Stimulated activated CD4-positive, alpha-beta T cell treated with anti-CD3 and anti-CD28 coated beads, TNF-alpha, amount 100 ng/mL, for 24 hours (primary cell): ENCODE measurements around the gene ATP5ME.
"Not testable (repeated sequence)": the region's sequence is repeated elsewhere in the genome, so short reads cannot be mapped to it uniquely, and the experiment has no call there.

Experiments used
- DNase-seq, 3 experiments: peaks; one replicate each; pipeline ENCODE4 v3.0.0-alpha.2; 2020; ENCODE audit warnings: low read depth in 3 of 3

ATP5ME gene

DNA sequence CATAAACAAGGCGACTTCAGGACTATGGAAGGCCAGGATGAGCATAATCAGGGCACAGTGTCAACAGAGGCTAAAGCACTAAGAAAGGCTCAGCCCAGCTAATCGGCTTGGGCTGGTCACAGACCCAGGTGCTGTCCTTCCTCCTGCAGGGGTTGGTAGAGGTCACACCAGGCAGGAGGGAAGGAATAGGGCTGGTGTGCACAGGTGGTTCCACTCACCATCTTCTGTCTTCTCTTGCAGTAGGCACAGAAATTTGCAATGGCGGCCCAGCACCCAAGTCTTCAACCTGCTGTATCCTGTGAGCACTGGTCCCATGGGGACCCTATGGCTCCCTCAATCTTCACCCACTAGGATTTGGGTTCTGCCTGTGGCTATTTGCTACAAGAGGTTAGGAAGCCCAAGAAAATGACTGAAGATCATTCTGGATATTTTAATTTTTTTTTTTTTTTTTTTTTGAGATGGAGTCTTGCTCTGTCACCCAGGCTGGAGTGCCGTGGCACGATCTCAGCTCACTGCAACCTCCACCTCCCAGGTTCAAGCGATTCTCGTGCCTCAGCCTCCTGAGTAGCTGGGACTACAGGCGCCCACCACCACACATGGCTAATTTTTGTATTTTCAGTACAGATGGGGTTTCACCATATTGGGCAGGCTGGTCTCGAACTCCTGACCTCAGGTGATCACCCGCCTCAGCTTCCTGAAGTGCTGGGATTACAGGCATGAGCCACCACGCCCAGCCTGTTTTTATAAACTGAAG, 4.1 kb downstream of the ATP5ME start:
- DNase-seq = not testable (repeated sequence)

DNA sequence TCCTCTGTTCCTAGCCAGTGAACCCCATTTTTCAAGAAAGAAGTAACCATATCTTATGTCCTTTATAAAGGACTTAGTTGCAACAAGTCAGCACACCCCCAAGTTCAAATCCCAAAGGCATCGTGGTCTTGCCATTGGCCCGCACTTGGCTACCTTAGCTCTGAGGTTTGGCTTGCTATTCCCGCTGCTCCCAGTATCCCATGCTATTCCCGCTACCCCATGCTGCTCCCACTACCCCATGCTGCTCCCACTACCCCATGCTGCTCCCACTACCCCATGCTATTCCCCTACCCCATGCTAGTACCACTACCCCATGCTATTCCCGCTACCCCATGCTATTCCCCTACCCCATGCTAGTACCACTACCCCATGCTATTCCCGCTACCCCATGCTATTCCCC, 5.9 kb downstream of the ATP5ME start:
- DNase-seq = not testable (repeated sequence)

DNA sequence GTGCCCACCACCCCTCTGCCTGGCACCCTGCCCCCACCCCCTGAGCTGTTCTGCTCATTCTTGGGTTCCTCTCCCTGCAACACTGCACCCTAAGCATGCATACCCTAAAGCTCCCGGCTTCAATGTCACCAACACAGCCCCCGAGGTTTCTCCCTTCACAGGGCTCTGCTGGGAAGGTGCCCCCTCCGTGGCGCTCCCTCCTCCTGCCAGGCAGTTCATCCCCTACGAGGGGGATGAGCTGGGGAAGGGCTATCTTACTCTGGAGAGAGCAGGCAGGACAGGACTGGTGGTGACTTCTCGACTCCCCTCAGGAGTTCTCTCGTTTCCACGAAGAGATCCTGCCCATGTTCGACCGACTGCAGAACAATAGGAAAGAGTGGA, 6.5 kb downstream of the ATP5ME start:
- DNase-seq = no peak

DNA sequence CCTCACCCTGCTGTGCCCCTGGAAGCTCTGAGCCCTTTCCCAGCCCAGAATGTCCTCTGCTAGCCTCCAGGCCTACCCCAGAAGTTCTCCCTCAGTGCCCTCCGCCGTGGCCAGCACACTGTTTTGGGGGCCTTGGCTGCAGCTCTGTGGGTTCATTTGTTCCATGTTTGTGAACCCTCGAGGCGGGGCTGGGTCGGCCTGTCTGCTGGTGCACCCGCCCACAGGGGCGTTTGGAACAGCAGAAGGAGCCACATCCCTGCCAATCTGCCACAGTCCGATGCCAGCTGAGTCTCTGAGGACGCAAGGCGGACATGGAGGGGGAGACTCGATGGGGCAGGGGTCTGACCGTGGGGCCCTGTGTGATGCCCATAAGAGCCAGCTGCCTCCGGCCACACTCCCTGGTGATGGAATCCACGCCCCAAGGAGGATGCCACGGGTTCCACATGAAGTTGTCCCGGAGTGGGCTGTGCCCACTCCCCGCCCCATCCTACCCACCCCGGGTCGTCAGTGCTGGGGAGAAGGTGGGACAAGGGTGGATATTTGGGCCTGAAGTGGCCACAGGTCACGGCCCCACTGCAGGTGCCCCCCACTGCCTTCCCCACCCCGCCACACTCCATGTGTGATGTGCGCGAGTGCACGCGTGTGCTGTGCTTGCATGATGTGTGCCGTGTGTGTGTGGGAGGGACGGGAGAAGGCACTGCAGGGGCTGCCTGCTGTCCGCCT, 7.1 kb downstream of the ATP5ME start:
- DNase-seq = no peak

DNA sequence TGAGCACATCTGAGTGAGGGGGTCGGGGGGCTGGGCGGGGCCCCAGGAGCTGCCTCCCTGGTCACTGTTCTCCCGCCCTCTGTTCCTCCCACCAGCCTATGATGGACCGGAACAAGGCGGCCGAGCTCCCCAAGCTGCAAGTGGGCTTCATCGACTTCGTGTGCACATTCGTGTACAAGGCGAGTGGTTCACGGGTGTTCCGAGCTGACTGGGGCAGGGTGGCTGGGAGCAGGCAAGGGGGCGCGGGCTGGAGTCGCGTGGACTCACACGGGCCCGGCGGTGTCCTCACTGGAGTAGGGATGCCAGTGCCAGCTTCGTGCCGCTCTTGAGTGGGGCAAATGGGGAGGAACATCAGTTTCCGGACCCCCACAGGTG, 7.7 kb downstream of the ATP5ME start:
- no peak for DNase-seq

DNA sequence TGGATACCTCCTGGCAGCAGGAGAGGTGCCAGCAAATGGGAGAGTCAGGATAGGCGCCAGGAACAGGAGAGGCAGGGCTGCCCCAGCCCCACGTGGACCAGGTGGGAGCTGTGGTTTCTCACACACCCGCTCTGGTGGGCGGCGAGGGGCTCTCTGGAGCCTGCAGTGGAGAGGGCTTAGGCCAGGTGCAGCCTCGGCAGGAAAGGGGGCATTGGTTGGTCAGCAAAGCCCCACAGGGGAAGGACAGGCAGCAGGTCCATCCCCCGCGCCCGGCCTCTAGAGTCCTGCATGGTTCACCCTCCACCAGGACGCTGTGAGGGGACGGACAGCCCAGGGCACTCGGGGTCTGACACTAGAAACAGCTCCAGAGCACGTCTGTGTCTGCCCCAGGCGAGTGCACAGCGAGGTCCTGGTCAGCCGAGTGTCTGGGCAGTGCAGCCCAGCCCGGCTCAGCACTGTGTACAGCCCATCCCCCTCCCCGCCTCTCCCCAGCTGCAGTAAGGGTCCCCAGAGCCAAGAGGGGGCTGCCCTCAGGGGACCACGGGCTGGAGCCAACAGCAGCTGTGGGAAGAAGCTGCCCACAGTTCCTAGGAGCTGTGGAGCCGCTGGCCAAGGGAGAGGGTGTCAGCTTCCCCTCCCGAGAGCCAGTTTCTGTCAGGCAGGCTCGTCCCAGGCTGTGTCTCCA, 8.2 kb downstream of the ATP5ME start:
- no peak for DNase-seq

DNA sequence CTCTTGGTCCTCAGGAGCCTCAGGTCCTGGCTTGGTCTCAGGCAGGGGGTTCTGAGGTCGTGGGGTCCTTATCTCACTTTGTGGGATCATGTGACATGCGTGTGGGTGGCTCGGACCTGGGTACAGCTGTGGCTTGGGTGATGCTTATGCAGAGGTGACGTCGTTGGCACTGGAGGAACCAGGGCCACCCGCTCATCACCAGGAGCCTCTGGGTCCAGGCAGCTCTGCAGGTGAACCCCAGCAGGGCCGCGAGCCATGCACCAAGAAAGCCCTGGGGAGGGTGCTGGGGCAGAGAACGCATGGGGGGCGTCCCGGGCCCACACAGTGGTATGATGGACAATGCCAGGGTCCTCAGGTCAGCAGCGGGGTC, 8.7 kb downstream of the ATP5ME start:
- DNase-seq = no peak

DNA sequence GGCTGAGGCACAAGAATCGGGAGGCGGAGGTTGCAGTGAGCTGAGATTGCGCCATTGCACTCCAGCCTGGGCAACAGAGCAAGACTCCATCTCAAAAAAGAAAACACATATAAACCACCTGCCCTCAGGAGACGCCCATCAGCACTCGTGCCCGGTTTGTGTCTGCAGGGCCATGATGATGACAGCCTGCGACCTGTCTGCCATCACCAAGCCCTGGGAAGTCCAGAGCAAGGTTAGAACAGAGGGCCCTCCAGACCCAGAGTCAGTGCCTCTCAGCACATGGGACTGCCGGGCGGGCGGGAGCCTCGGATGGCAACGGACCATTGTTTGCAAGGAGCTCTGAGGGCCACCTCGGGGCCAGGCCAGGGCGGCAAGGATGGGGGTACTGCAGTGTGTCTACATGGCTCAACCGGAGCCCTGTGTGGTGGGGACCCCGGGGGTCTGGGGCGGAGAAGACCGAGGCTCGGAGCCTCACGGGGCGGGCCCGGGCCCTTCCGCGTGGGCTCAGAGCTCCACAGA, 9.3 kb downstream of the ATP5ME start:
- no peak for DNase-seq

DNA sequence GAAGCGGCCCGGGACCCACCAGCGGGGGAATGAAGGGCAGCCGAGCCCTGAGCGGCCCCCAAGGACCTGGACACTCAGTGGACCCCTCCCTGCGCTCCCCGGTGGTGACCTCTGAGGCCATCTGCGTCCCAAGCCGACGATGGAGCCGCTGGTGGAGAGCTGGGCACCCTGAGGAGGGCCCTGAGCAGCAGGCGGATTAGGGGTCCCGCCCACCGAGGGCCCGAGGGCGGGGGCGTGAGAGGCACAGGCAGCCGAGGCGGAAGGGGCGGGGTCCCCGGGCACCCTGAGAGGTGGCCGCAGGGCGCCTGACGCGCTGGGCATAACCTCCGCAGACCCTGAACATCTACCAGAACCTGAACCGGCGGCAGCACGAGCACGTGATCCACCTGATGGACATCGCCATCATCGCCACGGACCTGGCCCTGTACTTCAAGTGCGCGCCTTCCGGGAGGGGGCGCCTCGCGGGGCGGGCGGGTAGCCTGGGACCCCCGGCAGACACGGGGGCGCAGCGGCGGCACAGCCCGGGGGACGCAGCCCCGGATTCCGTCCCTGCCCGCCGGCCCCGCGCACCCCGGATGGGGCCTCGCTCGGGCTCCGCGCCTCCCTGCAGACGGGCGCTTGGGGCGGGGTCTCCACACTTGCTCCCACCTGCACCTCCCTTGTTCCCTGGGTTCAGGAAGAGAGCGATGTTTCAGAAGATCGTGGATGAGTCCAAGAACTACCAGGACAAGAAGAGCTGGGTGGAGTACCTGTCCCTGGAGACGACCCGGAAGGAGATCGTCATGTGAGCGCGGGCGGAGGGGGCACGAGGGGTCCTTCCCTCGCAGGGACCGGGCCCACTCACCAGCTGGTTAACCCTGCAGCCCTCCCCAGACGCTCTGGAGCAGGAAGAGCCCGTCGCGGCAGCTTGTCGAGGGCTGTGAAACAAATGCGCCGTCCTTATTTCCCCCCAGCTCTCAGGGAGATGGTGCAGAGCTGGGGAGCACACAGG, 10.3 kb downstream of the ATP5ME start:
- DNase-seq = peak; percentile 34 to 79 (median 53)

DNA sequence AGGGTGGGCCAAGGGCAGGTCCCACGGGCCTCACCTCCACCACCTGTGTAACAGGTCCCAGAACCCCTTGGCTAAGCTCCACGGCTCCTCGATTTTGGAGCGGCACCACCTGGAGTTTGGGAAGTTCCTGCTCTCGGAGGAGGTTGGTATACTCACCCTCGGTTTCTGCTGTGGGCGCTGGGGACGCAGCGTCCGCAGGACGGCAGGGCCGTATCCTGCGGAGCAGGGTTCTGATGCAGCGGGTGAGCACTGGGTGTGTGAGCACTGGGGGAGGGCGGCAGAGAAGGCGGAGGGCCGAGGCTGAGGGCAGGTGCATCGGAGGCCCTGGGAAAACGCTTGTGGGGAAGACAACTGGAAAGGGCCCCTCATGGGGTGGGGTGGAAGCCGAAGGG, 11.0 kb downstream of the ATP5ME start:
- DNase-seq = no peak

DNA sequence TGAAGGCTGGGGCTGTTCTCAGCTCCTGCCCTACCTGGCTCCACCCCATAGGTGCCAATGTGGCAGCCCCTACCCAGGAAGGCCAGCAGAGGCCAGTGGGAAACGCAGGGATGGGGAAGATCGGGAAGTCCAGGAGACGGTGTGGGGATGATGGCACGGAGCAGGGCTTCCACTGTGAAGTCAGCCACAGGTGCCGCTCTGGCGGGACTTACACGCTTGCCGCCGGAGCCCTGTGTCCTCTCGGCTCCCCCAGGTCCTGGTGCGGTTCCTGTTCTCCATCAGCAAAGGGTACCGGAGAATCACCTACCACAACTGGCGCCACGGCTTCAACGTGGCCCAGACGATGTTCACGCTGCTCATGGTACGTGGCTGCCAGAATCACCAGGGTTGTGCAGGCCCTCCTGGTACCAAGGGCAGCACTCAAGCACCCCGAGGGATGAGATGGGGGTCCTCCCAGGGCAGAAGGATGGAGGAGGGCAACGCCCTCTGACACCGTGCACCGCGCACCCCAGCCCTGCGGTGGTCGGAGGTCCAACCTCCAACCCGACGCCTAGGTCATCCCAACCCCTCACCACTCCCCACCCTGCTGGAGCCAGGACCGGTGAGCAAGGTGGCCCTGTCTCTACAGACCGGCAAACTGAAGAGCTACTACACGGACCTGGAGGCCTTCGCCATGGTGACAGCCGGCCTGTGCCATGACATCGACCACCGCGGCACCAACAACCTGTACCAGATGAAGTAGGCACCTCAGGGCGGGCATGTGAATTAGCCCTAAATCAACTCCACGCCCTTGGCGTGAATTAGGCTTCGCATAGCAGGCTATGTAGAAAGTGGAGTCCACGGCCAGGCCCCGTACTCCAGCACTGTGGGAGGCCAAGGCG, 12.0 kb downstream of the ATP5ME start:
- no peak for DNase-seq

DNA sequence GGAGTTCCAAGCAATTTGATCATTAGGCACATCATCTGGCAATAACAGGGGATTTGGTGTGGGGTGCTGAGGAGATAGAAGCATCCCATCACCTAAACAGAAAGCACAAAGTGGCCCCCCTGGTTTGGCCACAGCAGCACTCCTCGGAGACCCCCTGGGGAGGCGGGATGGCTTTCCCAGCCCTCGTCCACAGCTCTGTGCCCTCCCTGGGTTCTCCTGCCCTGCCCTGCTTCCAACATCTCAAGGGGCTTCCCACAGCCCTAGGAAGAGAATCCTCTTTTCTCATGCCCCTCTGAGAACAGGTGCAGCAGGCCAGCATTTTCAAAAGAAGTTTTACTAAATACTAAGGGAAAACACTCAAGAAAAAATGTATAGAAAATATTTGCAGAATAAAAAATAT, 12.8 kb downstream of the ATP5ME start:
- DNase-seq = no peak

DNA sequence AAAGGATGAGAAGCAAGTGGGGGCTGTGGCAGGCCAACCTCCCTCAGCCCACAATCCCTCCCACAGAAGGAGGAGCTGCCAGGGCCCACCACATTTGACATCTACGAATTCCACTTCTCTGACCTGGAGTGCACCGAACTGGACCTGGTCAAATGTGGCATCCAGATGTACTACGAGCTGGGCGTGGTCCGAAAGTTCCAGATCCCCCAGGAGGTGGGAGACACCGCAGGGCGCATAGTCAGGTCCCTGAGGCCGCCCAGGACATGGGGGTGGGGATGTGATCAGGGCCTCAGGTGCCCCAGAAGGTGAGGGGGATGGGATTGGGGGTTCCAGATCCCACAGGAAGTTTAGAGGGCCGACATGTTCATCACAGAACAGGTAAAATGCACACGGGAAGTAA, 13.7 kb downstream of the ATP5ME start:
- no peak for DNase-seq

DNA sequence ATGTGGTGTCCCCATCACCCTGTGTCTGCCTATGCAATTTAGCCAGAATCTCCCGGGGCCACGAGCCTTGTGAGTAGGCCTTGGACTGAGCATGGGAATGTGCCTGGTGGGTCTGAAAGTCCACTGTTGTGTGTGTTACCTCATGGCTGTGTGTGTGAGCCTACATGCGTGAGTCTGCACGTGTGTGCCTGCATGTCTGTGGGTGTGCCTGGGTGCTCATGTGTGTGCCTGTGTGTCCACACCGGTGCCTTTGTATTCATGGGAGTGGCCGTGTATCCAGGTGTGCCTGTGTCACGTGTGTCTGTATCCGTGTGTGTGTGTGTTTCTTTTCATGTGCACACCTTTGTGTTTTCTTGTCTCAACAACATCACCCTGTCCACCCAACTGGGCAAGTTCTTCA, 14.2 kb downstream of the ATP5ME start:
- no peak for DNase-seq

DNA sequence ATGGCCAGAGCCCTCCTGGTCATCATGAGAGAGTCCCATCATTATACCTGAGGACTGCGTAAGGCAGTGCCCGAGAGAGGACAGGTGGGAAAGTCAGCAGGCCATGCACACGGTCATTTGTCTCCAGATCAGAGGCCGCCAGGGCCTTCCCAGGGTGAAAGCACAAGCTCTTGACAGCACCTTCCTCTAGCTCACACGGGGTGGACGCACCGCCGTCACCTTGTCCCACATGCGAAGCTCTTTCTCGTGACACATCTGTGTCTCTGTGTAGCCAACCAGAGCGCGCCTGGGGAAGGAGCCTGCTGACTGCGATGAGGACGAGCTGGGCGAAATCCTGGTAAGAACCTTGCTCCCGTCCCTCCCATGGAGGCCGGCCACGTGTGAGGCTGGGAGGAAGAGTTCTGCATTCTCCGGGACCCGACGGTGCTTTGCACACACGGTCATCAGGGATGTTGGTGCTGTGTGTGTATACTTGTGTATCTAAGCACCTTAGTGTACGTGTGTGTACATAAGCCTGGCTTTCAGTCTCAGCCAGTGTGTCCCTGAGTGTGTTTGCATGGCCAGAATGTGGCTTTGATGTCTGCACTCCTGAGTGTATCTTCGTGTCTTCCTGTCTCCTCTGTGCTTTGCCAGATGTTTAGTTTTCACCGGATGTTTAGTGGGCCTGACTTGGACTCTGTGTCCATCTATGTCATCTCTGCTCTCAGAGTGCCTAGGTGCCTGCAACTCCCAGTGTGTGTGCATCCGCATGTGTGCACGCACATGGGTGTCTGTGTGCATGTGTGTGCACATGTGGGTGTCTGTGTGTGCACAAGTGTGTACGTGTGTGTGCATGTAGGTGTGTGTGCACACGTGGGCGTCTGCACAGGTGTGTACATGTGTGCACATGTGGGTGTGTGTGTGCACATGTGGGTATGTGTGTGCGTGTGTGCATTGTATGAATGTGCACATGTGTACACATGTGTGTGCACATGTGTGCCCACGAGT, 15.1 kb downstream of the ATP5ME start:
- no peak for DNase-seq

DNA sequence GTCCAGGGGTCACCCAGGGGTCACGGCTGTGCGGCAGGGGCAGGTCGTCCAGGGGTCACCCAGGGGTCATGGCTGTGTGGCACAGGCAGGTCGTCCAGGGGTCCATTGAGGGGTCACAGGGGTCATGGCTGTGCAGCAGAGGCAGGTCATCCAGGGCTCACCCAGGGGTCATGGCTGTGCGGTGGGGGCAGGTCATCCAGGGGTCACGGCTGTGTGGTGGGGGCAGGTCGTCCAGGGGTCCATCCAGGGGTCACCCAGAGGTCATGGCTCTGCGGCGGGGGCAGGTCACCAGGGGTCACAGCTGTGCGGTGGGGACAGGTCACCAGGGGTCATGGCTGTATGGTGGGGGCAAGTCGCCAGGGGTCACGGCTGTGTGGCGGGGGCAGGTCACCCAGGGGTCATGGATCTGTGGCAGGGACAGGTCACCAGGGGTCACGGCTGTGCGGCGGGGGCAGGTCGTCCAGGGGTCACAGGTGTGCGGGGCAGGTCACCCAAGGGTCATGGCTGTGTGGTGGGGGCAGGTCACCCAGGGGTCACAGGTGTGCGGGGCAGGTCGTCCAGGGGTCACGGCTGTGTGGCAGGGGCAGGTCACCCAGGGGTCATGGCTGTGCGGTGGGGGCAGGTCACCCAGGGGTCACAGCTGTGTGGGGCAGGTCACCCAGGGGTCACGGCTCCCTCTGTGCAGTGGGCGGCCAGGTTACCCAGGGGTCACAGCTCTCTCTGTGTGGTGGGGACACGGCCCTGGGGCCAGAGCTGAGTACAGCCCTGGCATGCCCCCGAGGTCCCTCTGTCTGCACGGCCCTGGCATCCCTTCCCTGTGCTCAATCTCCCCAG, 16.0 kb downstream of the ATP5ME start:
- DNase-seq = no peak

DNA sequence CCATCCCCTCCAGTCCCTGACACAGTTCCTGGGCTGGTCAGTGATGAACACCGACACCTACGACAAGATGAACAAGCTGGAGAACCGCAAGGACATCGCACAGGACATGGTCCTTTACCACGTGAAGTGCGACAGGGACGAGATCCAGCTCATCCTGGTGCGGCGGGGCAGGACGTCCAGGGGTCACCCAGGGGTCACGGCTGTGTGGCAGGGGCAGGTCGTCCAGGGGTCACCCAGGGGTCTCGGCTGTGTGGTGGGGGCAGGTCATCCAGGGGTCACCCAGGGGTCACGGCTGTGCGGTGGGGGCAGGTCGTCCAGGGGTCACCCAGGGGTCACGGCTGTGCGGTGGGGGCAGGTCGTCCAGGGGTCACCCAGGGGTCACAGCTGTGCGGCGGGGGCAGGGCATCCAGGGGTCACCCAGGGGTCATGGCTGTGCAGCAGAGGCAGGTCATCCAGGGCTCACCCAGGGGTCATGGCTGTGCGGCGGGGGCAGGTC, 16.7 kb downstream of the ATP5ME start:
- DNase-seq = no peak
